Measurements from ENCODE around the gene KIF7.
"Not testable (repeated sequence)": the region's sequence is repeated elsewhere in the genome, so short reads cannot be mapped to it uniquely, and the experiment has no call there.

Gene KIF7, protein sequence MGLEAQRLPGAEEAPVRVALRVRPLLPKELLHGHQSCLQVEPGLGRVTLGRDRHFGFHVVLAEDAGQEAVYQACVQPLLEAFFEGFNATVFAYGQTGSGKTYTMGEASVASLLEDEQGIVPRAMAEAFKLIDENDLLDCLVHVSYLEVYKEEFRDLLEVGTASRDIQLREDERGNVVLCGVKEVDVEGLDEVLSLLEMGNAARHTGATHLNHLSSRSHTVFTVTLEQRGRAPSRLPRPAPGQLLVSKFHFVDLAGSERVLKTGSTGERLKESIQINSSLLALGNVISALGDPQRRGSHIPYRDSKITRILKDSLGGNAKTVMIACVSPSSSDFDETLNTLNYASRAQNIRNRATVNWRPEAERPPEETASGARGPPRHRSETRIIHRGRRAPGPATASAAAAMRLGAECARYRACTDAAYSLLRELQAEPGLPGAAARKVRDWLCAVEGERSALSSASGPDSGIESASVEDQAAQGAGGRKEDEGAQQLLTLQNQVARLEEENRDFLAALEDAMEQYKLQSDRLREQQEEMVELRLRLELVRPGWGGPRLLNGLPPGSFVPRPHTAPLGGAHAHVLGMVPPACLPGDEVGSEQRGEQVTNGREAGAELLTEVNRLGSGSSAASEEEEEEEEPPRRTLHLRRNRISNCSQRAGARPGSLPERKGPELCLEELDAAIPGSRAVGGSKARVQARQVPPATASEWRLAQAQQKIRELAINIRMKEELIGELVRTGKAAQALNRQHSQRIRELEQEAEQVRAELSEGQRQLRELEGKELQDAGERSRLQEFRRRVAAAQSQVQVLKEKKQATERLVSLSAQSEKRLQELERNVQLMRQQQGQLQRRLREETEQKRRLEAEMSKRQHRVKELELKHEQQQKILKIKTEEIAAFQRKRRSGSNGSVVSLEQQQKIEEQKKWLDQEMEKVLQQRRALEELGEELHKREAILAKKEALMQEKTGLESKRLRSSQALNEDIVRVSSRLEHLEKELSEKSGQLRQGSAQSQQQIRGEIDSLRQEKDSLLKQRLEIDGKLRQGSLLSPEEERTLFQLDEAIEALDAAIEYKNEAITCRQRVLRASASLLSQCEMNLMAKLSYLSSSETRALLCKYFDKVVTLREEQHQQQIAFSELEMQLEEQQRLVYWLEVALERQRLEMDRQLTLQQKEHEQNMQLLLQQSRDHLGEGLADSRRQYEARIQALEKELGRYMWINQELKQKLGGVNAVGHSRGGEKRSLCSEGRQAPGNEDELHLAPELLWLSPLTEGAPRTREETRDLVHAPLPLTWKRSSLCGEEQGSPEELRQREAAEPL (N-terminal part only)

DNA sequence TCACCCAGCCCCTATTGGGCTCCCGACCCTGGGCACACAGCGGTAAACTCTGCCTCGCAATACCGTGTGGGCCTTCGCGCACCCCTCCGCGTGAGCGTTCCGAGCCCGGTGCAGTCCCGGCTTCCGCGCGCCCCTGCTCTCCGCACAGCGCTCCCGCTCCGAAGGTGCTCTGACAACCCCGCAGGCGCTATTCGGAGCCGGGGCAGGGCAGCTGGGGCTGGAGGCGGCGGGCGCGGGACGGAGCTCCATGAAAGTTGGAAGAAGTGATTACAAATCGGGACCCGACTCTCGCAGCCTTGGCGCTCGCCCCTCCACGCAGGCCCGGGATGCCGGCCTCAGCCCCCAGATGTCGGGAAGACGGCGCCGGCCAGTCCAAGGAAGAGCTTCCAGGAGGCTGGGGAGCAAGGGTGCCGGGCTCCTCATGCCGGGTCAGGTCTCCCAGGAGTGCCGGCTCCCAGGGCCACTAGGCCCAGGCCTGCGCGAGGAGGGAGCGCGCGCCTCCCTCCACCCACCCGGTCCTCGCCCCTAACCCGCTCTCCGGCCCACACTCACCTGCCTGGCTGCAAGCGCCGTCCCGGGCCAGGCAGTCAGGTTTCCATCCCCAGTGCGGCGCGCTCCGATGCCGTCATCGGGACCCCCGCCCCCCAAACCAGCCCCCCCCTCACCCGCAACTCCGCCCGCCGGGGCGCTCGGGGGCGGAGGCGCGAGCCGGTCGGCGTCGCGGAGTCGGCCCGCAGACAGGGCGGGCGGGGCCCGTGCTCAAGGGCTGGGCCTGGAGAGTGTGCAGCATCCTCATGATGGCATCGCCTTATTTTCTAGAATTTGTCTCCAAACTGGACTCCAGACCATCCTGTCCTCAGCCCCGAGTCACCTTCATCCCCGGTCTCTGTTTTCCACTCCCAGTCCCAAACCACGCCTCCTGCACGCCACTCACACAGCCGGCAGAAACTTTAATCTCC lies at the start of gene KIF7:
Gene KIF7, minus strand, starts transcription at position 621 of the 959 bp plus-strand sequence. CDS start 2,537 bp downstream, outside the sequence.
- DNase-seq, result no peak

DNA sequence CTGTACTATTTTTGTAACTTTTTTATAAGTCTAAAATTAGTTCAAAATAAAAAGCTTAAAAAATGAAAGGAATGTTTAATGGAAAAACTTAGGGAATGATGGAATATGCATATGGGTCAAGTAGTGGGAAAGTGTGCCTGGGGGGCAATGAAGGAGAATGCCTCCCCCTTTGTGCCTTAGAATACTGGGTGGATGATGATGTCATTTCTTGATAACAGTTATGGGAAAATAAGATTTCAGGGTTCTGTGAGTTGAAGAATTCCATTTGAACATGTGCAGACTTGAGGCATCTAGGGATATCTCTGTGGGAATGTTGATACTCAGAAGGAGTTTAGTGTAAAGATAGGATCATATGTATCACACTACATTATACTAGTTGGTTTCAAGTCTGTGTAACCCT lies 49.1 kb upstream of the KIF7 start:
- DNase-seq, result no peak

DNA sequence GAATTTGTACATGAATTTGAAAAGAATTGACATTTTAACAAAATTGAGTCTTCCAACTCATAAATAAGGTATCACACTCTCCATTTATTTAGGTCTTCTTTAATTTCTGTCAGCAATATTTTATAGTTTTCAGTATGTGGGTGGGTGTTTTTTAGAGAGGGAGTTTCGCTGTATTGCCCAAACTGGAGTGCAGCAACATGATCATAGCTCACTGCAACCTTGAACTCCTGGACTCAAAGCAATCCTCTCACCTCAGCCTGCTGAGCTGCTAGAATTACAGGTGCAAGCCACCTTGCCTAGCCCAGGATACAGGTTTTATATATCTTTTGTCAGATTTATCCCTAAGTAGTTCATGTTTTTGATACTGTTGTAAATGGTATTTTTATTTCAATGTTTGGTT lies 39.9 kb upstream of the KIF7 start:
- no peak for DNase-seq

DNA sequence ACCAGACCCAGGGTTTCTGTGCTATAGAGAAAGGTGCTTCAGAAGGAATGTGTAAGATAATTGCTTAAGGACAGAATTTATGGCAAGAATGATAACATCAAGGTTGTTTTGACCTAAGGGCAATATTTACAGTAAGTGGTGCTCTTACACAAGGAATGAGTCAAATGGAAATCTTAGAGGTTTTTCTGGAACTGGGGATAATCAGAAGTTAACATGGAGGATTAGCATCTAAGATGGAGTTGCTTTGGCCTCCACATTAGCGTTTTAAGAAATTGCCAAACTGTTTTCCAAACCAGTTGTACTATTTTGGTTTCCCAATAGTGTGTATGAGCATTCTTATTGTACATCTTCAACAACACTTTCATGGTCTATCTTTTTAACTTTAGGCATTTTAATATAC lies 38.4 kb upstream of the KIF7 start:
- no peak for DNase-seq

DNA sequence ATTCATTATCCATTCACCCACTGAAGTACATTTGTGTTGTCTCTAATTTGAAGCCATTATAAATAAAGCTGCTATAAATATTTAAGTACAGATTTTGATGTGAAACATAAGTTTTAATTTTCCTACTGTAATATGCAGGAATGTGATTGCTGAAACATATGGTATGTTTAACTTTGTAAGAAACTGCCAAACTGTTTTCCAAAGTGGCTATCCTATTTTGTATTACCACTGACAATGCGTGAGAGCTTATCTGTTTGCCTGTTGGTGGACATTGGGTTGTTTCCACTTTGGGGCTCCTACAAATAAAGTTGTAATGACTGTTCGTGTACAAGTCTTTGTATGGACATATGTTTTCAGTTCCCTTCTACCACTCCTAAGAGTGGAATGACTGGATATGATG lies 37.8 kb upstream of the KIF7 start:
- DNase-seq, result no peak

DNA sequence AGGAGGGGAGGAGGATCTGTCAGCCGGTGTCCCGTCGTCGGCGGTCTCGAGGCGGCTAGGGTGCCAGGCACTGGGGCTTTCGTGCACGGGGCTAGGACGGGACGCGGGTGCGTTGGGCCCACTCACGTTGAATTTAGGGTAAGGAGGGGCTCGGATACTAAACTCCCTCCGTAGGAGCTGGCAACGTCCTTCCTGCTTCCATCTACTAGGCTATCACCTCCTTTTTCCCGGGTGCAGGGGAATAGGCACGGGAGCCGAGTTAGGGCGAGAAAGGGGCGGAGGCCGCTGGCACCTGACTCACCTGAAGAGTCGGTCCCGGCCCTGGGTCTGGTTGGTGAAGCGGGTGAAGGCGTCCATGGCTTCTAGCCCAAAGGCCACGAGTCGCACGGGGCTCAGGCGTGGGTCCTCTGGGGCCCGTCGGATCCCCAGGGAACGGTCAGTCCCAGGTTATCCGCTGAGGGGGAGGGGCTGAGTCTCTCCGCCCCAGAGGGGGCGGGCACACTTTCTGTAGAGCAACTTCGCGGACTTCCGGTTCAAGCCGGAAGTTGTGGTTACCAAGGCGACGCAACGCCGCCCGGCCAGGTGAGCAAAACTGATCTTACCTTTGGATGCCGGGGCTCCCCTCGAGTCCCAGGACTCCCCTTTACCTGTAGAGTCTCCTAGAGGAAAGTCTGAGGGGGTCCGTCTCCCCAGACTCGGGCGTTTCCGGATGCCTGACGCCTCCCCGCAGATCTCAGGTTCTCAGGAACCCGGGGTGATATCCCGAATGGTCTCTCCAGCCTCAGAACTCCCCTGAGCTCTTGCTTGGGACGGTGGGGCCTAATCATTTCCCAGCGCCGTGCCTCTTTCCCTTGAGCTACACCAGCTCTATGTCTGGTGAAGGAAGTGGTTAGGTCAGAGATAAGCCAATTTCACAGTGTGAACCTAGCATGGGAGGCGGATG lies 35.3 kb upstream of the KIF7 start, which contains the start of the genes PEX11A and WDR93:
Gene PEX11A, minus strand, starts transcription at position 479 of the 943 bp plus-strand sequence. Its CDS starts 122 bp downstream, at position 357.
Gene WDR93, plus strand, starts transcription at position 536 of the 943 bp plus-strand sequence. CDS start 10,936 bp downstream, outside the sequence.
- peak; percentile 75 to 77 for DNase-seq

DNA sequence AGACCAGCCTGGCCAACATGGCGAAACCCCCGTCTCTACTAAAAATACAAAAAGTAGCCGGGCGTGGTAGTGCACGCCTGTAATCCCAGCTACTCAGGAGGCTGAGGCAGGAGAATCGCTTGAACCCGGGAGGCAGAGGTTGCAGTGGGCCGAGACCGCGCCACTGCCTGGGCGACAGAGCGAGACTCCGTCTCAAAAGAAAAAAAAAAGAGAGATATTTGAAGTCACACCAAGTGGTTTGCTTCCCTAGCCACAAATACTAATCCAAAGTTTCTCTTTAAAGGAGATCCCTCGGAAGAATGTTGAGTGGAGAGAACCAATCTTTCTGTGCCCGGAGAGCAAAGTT lies 34.6 kb upstream of the KIF7 start:
- not testable (repeated sequence) for DNase-seq

DNA sequence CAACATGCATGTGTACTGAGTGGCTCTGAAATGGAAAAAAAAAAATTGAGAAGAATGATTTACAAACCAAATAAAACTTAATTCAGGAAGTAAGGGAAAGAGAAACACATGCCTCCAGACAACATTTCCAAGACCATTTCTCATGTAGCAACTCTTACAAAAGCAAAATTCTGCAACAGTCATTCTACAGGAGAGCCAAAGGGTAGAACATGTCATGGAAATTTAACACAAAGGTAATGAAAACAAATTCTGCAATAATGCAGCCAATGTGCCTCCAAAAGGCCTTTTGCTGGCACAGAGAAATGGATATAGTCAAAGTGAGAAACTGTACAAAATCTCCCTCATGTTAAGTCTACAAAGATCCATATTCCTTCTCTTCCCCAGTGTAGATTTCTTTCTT lies 31.3 kb upstream of the KIF7 start:
- no peak for DNase-seq

DNA sequence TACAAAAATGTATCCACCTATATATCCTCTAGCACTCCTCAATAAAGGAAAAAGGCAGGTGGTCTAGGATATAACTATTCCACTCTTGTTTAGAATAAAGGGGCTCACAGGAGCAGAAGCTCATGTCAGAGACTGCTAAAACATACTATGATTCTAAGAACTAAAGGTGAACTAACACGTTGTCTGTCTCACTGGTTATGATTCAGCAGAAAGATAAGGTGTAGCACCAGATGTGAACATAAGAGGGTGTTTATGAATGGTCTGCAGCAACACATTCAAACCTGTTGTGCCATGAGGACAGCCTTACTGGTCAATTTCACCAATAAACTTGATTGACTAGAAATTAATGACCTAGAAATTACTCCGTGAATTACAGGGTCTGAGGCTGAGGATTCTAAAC lies 30.7 kb upstream of the KIF7 start:
- no peak for DNase-seq

DNA sequence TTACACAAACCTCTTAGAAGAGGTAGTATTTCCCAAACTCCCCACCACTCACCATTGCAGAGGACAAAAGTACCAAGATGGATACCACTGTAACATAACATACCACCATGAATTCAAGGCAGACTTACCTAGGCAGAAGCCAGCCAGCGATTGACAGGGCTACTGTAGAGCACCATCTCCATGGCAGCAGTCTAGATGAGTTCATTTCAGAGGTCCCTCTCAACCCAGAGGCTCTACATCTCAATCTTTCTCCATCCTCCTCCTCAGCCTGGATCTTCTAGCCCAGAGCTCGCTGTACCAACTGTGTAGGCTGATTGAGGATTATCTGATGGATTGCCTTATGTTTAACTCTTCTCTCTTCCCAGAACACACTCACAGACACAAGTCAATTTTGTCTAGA lies 25.9 kb upstream of the KIF7 start:
- DNase-seq, result no peak

DNA sequence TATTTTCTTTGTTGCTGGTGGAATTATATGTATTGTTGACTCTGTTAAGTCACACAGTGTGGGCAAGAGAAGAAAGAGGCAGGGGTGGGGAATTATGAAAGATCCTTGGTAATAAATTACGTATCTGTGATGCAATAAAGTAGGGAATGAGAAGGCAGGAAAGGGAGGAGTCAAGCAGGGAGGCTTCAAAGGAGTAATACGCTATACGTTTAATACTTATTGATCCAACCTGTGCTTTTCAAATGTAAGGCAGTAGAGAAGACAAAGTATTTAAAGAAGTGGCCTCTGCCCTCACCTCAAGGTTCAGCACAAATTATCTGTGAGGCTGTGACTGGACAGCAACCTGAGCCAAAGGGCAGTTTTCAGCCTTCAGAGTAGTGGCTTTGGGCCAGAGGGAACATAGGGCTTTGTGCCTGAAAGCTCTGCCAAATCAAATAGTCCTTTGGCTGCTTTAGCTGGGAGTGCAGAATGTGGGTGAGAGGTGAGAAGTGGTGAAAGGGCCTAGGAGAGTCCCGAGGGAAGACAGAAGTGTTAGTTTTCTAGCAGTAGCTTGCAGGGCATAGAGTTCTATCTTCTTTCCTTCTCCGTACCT lies 25.1 kb upstream of the KIF7 start:
- DNase-seq, result no peak

DNA sequence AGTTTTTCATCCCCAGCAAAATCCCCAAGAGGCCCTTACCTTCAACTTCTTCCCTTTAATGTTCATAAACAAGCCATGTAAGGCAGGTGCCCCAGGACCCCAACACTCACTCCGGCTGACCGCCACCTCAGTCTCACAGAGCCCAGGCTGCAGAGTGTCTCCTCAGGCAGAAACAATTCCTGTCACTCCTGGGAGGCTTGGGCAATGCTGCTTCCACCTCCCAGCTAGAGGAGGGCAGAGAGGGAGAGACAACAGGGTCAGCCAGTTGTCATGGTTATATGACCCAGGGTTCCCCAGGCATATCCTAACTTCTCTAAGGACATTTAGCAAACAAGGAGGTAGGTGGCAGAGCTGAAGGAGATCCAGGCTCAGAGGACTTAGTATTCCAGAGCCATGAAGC lies 23.9 kb upstream of the KIF7 start, which contains the start of gene PLIN1:
Gene PLIN1, minus strand, starts transcription at position 156 of the 400 bp plus-strand sequence. CDS start 1,878 bp downstream, outside the sequence.
- DNase-seq, result no peak

DNA sequence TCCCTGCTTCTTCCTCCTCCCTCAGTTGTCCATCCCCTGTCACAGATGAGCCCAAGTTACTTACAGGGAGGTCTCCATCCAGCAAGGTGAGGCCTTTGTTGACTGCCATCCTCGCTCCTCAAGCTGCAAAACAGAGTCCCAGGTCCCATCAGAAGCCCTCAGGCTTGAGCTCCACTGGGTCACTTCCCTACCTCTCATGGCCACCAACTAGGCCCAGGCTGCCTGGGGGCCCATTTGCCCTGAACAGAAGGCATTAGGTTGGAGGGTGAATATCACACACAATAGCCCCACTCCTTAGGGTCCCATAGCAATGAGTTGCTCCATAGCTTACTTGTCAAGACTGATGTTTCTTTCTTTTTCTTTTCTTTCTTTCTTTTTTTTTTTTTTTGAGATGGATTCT lies 22.1 kb upstream of the KIF7 start:
- no peak for DNase-seq

DNA sequence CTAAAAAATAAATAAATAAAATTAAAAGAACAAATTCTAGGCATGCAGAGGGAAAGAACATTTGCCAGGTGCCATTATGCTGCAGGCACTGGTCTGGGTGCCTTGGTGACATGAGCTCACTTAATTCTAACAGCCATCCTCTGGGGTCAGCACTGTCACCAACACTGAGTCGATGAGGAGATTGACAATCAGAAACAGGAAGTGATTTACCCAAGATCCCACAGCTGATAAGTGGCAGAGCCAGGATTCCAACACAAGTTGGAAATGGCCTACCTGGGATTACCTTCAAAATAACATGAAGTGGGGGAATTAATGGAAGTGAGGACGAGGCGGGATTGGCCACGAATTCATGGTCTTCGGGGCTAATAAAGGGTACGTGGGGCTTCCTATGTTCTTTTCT lies 20.3 kb upstream of the KIF7 start:
- DNase-seq, result no peak

DNA sequence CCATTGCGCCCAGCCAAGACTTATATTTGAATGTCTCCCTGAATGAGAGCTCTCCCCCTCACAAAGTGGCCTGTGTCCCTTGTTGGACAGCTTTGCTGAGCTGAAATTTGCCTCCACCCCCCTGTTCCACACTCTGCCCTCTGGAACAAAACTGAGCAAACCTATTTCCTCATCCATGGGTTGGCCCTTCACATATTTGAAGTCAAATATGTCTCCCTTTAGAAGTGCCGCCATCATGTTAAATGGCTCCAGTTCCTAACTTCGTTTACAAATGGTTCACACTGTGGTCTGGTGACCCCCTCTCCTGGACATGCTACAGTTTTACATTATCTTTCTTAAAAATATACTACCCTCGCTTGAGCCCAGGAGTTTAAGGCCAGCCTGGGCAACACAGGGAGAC lies 19.3 kb upstream of the KIF7 start:
- no peak for DNase-seq

DNA sequence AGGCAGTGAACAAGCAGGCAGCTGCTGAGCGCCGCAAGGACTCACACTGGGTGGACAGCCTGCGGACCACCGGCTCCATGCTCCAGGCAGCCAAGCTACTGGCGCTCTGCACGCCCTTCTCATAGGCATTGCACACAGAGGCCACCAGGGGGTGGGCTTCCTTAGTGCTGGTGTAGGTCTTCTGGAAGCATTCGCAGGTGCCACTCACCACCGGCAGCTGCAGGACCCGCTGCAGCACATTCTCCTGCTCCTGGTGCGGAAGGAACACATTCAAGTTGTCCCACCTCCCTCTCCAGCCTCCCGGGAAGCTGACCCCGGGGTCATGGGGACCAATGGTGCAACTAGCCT lies 17.9 kb upstream of the KIF7 start:
- DNase-seq, result no peak

DNA sequence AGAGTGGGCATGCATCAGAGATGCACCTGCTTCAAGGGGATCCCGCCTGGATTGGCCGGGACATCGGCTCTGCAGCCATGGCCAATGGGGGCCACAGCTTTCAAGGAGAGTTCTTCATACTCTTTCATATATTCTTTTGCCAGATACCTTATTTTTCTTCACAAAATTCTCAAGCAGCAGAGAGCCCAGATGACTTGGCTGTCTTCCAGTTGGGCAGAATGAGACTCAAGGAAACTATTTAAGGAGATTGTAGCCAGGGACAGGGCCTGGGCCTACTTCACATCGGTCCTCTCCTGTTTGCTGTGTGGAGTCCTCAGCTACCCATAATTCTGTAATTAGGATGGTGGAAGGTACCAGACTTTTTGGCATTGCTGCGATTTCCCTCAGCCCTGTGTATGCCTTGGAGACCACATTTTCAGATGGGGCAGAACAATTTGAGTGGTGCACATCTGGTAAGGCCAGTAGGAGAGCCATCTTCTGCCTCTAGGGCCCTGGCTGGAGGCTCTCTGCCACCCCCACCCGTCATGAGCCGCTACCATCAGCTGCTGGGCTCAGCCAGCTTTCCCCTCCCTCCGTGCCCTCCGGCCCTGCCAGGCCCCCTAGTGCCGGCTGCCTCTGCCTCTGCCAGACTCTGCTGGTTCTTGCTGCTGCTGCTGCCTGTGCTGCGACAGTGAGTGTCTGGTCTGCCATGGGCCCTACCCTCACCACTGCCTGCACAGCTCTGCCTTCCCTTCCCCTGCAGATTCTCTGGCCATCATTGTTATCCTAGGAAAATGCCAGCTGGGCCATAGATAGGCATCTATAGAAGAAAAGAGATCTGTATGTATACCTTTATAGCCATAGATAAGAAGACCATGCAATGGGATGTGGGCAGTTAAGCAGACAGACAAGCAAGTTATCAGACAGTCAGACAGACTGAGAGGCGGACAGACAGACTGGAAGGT lies 17.2 kb upstream of the KIF7 start:
- DNase-seq, result no peak

DNA sequence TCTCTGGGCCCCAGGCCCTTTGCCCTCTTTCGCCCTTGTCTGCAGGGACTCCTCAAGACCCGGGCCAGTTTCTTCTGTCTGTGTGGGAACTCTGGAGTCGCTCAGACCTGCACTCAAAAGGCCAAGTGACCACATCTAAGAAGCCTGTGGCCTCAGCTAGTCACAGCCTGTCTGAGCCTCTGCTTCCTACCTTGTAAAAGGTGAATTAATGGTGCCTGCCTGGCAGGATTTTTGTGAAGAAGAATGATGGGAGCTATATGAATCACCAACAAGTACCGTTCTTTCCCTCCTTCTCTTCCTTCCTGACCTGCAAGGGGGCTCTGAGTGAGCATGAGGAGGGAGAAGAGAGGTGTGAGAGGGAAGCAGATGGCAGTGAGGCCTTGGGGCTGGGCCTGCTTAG lies 16.4 kb upstream of the KIF7 start:
- DNase-seq, result no peak
